HG03196 (cell line): ENCODE results near the gene EXTL1.

Source experiments
- ATAC-seq: cut with Tn5 transposase; IDR thresholded peaks from one replicate; pipeline ENCODE4 v1.9.1; 2021; ENCODE audit not compliant: unreplicated experiment

Gene EXTL1

DNA sequence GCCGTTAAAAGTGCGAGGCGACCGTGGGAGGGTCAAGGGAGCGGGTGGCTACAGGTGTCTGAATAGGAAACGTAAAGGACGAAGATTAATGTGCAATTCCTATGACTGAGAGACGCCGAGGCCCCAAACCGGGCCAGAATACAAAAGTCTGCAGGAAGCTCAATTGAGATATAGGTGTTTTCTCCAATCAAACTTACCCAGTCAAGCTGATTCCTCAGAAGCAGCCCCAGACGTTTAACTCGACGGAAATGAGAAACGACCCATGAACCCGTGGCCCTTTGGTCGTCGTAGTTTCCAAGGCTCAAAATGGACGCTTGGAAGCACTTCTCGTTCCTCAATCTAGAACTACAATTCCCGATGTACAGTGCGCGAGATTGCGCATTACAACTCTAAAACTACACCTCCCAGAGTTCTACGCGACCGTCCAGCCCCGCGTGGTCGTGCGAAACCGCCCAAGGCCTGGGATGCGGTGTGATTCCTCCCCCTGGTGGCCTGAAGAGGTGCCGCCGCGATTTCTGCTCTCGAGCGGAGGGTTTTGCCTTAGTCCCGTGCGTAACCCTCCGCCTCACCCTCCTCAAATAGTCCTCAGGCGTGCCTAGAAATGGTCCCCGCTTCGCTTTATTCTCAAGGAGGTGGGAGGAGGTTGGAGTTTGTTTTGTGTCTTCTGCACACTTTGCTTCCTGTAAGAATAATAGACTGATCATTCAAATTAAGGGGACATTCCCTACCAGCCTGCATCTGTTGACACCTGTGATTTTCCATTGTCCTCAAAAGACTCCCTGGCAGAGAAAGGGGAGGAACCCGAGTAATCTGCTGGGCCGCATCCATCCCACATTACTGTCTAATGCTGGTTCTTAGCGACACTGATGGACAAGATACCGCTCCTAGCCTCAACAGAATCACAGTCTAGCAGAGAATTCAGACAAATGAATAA lies 23.5 kb upstream of the EXTL1 start, which contains the start of gene PAFAH2:
Gene PAFAH2, minus strand, starts transcription at position 236 of the 934 bp plus-strand sequence. CDS start 7,247 bp downstream, outside the sequence.
- ATAC-seq: peak; percentile 95

- ATAC-seq: no peak
Observed at GRCh38 chr1:25999041-25999800, 22.4 kb upstream of the EXTL1 start.

DNA sequence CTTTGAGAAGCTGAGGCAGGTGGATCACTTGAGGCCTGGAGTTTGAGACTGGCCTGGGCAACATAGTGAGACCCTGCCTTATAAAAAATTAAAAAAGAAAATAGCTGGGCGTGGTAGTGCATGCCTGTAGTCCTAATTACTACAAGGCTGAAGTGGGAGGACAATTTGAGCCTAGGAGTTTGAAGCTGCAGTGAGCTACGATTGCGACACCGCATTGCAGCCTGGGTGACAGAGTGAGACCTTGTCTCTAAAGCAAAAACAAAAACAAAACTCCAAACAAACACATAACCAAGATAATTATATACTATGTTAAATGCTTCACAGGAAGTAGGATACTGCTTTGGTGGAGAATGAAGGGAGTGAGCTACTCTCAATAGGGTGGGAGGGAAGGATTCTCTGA lies 18.3 kb upstream of the EXTL1 start:
- ATAC-seq: no peak

DNA sequence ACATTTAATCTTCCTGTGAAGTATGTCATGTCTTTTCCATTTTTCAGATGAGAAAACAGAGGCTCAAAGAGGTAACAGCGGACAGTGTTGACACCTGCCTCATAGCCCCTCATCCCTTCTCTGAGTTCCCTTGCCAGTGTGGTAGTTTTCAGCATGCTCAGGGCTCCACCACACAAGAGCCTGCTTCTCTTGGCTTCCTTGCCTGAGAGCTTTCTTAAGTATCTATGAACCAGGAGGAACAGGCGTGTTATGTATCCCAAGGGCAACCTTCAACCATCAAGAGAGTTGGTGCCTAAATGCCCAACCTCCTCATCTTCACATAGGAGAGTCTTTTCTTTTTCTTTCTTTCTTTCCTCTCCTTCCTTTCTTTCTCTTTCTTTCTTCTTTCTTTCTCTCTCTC lies 17.8 kb upstream of the EXTL1 start:
- no peak for ATAC-seq

DNA sequence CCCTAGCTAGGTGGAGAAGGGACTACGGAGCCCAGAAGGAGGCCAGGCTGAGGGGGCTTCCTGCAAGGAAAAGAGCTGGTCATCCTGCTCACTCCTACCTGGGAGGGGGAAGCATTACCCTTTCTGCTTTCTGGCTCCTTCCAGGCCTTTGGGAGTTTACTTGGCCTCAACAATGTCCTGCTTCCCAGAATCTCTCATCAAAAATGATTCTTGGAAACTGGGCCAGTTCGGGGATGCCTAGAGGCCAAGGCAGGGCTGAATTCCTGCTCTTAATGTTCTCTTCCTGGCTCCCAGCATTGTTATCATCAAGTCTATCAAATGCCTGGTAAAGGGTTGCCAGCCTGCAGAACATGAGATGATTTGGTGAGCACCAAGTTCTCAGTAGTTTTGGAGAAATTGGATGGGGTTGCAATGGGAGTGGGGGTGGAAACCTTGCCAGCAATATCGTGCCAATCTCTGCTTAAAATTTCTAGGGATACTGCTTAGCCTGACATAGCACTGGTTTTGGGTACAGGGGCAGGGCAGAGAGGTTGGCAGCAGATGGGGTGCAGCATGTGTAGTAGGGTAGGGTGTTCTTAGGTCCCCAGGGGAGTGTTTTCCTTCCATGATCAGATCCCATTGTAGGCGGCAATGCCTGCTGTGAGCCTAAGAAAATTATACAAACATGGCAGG lies 16.0 kb upstream of the EXTL1 start:
- ATAC-seq: no peak

- ATAC-seq: no peak
Observed at GRCh38 chr1:26006710-26007109, 14.9 kb upstream of the EXTL1 start.

- ATAC-seq: no peak
Observed at GRCh38 chr1:26009796-26010447, 11.7 kb upstream of the EXTL1 start.

DNA sequence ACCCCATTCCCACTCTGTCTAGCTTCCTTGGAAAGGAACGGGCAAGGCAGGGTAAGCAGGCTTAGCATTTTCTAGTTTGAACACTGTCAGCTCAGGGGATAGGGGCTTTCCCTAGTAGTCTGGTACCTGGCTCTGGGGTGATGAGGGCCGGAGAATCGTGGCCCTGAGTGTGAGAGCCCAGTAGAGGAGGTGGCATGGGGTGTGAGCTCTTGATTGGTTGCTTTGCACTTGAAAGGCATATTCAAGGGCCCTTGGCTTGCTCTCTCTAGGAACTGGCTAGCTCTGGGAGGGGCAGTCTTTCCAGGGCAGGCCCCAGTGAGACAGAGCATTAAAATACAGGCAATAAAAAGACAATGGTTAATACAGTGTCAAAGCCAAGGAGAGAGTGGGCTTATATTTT lies 10.8 kb upstream of the EXTL1 start:
- ATAC-seq: no peak

GRCh38 chr1:26012864-26013263 lies 8.7 kb upstream of the EXTL1 start:
- ATAC-seq: no peak

DNA sequence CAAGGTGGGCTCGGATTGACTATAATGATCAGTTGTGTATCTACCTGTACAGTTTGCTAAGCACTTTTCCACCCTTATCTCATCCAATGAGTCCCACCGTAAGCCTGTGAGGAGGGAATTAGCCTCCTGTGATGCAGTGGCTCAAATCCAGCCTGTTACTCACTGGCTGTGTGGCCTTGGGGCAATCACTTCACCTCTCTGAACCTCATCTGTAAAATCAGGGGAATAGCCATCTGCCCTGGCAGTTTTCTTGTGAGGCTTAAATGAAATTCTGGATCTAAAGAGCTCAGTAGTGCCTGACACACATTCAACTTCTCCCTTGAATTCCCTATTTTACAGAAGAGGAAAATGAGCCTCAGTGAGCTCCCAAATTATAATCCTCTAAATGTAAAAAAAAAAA lies 7.4 kb upstream of the EXTL1 start:
- ATAC-seq: no peak

DNA sequence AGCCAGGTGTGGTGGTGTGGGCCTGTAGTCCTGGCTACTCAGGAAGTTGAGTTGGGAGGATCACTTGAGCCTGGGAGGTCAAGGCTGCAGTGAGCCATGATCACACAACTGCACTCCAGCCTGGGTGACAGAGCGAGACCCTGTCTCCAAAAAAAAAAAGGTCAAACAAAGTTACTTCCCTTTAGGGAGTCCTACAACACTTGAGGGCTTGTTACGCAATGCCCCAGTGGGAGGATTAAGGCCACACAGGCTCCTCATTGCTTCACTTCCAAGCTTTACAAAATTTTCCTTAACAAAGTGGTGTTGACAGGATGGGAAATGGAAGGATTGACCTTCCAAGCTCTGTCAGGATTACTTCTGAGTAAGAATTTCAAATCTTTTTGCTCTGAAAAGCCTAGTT lies 6.2 kb upstream of the EXTL1 start:
- ATAC-seq: no peak

DNA sequence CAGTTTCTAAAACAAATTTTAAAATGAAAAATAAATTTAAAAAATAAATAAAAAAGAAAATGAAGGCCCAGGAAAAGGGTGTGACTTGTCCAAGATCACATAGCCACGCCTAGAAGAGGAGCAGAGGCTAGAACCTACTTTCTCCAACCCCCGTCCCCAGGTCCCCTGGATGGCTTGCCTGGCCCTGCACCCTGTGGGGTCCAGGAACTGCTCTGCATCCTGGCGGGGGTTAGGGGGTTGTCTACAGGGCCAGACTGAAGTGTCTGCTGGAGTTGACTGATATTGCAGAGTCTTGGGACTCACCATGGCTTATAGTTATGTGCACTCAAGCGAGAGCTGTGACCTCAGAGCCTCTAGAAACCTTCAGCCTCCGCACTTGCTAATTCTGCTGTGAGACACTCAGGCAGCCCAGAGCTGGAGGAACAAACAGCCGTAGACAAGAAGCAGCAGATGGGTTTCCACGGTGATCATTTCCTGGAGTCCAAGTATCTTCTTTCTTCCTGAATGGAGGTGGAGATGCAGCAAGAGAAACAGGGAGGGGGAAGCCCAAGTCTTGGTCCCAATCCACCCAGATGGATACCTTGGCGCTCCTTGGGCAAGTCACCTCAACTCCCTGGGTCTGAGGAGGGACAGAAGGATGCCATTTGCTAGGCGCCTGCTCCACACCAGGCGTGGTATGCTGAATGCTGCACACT lies 5.2 kb upstream of the EXTL1 start:
- no peak for ATAC-seq

- no peak for ATAC-seq
Observed at GRCh38 chr1:26016953-26017545, 4.5 kb upstream of the EXTL1 start.

GRCh38 chr1:26017606-26018005 lies 4.0 kb upstream of the EXTL1 start:
- no peak for ATAC-seq

- no peak for ATAC-seq
Observed at GRCh38 chr1:26019641-26020315, 1.8 kb upstream of the EXTL1 start.

DNA sequence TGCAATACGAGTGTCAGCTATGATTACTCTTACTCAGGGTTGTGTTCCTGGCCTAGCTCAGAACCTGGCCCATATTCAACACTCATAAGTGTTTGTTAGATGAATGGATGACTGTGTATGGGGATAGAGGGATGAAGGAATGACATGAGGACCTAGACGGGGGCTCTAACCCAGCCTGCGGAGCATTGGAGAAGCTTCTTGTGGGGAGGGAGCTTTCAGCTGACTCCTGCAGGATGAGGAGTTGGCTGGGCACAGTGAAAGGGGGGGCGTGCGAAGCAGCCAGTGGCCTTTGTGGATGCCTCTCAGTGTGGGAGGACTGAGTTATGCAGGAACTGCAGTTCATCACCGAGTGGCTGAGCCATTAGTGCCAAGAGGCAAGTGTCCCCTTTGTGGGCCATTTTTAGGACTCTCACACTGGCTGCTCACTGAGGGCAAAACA lies 1.2 kb upstream of the EXTL1 start:
- no peak for ATAC-seq

GRCh38 chr1:26020941-26021646 lies 481 bp upstream of the EXTL1 start:
- no peak for ATAC-seq

- no peak for ATAC-seq
Observed at GRCh38 chr1:26022404-26022779, 817 bp downstream of the EXTL1 start.

DNA sequence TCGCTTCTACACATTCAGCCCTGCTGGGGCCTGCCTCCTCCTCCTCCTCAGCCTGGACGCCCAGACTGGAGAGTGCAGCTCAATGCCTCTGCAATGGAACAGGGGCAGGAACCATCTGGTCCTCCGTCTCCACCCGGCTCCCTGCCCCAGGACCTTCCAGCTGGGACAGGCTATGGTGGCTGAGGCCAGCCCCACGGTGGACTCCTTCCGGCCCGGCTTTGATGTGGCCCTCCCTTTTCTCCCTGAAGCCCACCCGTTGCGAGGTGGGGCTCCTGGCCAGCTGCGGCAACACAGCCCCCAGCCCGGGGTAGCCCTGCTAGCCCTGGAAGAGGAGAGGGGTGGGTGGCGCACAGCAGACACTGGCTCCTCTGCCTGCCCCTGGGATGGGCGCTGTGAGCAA lies 1.4 kb downstream of the EXTL1 start:
- no peak for ATAC-seq
